ENCODE results near the gene IFT43.
A peak's percentile ranks its signal among the peaks of the same experiment; 100 is the strongest.

The IFT43 gene

DNA sequence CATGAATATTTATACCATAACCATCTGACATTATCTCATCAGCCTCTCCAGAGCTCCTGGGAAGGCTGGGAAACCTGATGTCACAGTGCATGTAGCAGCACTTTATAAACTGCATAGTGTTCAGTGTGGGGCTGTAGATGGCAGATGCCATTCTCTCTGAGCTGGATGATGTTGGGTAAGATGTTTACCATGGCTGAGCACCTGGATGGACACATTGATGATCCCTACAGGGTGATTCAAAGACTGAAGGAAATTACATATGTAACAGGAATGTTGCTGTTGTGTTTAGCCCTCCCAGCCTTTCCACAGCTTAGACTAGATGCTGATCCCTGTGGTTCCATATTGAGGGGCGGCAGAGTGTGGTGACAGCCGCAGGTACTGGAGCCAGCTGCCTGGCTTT, 37.4 kb downstream of the IFT43 start:
- DNase-seq, result no peak

GRCh38 chr14:76023757-76024156, 38.2 kb downstream of the IFT43 start:
- DNase-seq, result no peak

- DNase-seq, result no peak
Observed at GRCh38 chr14:76024211-76024907, 38.8 kb downstream of the IFT43 start.

- DNase-seq, result no peak
Observed at GRCh38 chr14:76034566-76034965, 49.0 kb downstream of the IFT43 start.

DNA sequence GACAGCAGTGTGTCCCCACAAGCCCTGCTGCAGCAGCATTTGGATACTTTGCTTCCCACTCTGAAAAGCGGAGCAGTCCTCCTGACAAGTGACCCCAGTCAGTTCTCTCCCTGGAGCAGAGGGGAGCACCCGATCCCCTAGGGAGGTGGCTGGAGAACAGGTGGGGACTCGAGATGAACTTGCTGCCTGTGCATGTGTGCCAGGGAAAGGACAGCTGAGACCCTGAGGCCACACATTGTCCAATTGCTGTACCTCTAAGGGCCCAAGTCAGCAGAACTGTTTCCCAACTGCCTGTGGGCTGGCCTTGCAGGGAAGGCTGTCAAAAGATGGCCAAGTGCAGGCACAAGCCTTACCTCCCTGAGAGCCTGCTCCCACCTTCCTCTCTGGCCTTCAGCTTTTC, 55.1 kb downstream of the IFT43 start:
- no peak for DNase-seq

DNA sequence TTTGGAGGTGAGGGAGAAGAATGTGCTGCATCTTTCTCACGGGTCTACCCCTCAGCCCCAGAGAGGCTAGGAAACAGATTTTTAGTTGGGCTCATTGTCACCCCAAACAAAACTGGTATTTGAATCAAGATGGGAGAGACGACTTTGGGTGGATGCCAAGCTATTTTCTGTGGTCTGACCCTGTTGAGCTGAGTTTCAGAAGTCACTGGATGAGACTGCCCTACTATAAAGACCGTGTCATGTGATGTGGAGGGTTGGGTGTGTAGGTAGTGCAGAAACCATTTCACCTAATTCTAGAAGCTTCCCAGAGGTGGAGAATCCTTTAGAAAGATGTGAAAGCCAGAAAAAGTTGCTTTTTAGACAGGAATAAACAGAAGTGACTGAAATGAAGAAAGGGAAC, 60.2 kb downstream of the IFT43 start:
- DNase-seq, result no peak

DNA sequence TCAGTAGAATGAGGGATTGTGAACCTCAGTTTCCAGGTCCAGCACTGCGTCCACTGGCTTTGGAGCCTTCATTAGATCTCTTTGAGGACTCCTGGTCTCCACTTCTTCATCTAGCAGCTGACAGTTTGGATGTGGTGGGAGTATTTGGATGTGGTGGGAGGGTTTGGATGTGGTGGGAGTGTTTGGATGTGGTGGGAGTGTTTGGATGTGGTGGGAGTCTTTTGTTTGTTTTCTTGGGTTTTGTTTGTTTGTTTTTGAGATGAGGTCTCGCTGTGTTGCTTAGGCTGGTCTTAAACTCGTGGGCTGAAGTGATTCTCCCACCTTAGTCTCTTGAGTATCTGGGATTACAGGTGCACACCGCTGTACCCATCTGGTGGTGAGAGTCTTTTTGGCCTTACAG, 64.7 kb downstream of the IFT43 start:
- no peak for DNase-seq

DNA sequence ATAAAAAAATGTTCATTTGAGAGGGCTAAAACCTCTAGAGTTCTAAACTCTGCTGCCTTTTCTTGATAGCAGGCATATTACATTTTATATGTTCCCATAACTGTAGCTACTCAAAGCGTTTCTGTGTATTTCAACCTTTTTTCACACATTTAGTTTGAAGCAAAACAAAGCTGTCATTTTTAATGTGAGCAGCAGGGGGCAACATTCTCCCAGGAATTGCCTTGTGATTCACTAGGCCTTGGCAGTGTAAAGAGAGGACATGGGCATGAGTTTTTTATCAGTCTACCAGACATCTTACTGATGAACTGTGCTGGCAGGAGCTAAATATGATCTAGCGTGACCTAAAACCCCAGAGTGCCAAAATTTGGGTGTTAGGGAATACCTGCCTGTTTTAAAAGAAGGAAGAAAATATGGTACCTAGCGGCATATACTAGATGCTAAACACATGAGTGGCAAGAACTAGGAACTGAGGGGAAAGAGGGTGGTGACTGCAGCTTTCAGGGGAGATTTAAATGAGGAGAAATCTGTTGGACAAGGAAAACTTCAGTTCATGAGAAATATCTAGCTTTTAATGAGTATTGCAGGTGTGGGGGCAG, 65.3 kb downstream of the IFT43 start:
- peak; percentile 5 for DNase-seq

- DNase-seq, result no peak
Observed at GRCh38 chr14:76051717-76052465, 66.3 kb downstream of the IFT43 start.

DNA sequence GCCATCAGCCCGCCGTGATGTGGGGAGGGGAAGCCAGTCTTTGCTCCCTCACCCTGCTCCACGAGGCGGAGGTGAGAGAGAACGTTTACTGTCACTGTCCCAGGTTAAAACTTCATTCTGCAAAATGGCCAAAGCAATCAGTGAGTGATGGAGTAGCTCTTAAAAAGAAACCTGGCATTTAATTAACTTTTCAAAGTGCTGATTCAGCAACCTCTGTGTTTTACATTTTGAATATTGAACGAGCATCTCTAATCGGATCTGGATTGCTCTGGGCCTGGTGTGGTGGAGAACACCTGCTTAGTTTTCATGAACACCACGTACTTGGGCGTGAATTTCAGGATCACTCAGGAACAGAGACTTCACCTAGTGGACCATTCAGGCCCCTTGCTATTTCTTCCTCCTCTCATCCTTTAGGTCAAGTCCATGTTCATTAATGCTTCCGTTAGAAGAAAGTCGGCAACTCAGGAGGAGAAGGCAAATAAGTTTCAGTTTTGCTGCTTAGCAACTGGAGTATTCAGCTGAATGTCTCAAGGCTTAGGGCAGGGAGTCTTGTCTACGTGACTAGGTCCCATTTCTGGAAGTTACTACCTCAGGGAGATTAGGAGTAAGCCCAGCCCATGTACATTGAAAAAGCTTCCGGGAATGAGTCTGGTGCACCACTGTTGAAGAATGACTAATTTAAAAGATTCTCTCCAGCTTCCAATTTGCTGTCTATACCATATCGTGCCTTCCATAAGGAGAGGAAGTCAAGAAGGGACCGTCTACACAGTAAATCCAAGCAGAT, 68.2 kb downstream of the IFT43 start:
- DNase-seq, result no peak

- no peak for DNase-seq
Observed at GRCh38 chr14:76055330-76055729, 69.8 kb downstream of the IFT43 start.

DNA sequence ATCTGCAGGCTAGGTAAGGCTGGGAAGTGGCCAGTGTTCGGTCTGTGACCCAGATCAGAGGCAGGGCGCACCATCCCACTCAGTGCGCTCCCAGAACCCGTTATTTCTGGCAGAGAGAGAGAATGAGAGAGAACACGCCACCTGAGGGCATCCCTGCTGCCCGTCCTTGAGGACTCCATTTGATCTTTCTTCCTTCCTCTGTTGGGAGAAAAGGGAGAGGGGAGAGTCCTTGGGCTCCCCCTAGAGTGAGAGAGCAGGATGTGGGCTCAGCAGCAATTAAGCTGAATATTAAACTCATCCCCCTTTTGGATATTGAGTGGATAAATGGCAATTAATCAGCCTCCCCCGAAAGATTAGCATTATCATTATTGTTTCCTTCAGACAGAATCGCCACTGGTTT, 70.6 kb downstream of the IFT43 start:
- DNase-seq, result no peak

DNA sequence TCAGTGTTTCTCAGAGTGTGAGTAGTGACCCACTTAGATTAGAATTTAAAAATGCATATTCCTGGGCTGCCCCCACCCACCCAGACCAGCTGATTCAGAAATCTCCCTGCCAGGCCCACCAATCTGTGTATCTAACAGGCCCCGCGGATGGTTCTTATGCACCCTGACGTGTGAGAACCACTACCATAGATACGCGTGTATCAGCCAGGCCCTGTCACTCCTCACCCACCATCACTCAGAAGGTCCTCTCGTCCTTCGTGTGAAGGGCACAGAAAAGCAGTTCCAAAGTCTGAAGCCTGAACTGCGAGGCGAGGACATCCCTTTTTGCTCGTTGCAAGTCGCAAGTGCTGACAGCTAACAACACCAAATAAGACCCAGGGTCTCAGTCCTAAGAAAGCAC, 72.4 kb downstream of the IFT43 start:
- no peak for DNase-seq

GRCh38 chr14:76063327-76063726, 77.8 kb downstream of the IFT43 start:
- DNase-seq, result no peak

DNA sequence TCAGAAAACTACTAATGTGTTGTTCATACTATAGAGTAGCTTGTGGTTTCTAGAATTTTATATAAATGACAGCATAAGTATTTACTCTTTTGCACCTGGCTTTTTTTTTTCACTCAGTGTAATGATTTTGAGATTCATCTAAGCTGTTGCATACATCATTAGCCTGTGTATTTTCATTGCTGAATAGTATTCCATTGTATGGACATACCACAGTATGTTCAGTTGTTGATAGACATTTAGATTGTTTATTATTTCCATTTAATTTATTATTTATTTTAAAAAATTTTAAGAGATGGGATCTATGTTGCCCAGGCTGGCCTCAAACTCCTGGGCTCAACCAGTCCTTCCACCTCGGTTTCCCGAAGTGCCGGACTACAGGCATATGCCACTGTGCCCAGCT, 80.0 kb downstream of the IFT43 start:
- DNase-seq, result no peak

- no peak for DNase-seq
Observed at GRCh38 chr14:76067536-76067935, 82.0 kb downstream of the IFT43 start.

DNA sequence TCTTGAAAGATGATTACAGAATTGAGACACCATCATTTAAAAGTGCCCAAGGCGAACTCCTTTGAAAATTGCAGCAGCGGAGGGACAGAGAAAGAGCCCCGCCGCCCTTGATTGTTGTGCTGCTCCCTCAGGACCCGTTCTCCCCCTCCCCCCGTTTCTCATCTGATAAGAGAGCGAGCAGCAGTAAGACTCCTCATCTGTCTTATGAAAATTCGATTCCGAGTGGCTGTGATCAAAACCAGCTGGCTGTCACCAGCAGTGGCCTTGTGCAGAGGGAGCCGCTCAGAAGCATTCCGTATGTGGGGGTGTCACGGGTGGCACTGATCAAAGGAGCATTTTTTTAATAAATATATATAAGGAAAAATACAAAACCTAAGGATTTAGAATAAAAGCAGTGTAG, 88.2 kb downstream of the IFT43 start:
- DNase-seq, result no peak

DNA sequence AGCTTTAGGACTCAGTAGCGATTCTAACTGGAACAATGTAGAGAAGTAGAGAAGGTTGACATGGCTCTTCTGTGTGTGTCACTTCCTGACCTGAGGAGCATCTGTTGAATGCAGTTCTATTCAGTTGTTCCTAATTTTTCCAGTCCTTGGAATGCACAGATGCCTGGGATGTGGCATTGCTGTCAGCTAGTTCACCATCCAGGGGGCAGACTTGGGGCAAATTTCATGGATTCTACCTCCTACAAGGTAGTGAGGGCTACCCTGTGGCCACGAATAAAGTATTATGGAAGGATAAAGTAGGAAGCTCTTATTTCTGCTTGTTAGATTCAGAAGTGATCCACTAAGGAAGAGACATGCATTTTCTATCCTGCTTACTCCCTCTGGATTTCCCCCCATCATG, 91.8 kb downstream of the IFT43 start:
- no peak for DNase-seq

GRCh38 chr14:76078501-76078900, 92.9 kb downstream of the IFT43 start:
- DNase-seq, result no peak

GRCh38 chr14:76080025-76080424, 94.5 kb downstream of the IFT43 start:
- DNase-seq, result no peak

- DNase-seq, result no peak
Observed at GRCh38 chr14:76080471-76080870, 94.9 kb downstream of the IFT43 start.

DNA sequence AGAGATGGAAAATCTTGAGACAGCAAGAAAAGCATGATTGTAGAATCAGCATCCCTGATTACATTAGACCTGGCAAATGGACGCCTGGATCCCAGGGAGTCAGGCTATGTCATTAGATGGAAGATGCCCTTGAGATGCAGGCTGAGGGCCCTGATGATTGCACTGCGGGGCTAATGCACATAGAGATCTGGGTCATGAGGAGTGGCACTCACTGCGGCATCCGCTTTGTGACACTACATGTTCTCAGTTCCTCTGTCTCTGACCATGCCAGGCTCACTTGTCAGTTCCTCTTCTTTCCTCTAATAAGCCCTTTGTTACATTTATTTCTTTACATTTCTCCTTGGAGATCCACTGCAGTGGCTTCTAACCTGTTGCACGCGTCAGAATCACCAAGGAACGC, 96.1 kb downstream of the IFT43 start:
- no peak for DNase-seq

Measured in NCI-H226 (cell line).